ENCODE data around the gene SOX5. TPM values are rescaled to one million over a fixed set of nuclear protein-coding genes. Genes with fewer than 3 reads are reported as not detected.

The SOX5 gene
- total RNA-seq, 1 donor from 2014 or later: 11.1 TPM

DNA sequence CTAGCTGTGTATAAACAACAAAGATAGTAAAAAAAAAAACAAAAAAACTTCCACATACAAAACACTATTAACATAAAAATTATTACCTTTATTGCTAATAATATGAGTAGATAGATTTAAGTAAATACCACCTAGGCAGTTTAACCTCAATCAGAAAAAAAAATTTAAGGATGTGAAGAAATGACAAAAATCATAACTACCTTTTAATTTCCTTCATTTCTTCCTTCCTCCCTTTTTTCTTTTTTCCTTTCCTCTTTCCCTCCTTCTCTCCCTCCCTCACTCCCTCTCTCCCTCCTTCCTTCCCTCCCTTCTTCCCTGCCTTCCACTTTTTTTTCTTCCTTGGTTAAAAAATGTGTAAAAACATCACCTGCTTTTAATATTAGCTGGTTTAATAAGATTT lies 81.7 kb downstream of the SOX5 start:
- Mint-ChIP-seq H3K27ac (ENCODE audit: unreplicated experiment) (no peak overlapping the region), H3K27me3 (ENCODE audit: low read depth) (no peaks in the 10 kb centered on the region), H3K9me3 (ENCODE audit: low read depth) (no peaks in the 10 kb centered on the region), H3K4me3 (ENCODE audit: unreplicated experiment) (no peak overlapping the region), H3K36me3 (ENCODE audit: low read depth) (peaks cover 2% of the 10 kb centered on the region), H3K4me1 (ENCODE audit: low read depth) (no peaks in the 10 kb centered on the region)
- no peak for DNase-seq (ENCODE audit: low spot score)
- TF ChIP-seq, protein P1, sequence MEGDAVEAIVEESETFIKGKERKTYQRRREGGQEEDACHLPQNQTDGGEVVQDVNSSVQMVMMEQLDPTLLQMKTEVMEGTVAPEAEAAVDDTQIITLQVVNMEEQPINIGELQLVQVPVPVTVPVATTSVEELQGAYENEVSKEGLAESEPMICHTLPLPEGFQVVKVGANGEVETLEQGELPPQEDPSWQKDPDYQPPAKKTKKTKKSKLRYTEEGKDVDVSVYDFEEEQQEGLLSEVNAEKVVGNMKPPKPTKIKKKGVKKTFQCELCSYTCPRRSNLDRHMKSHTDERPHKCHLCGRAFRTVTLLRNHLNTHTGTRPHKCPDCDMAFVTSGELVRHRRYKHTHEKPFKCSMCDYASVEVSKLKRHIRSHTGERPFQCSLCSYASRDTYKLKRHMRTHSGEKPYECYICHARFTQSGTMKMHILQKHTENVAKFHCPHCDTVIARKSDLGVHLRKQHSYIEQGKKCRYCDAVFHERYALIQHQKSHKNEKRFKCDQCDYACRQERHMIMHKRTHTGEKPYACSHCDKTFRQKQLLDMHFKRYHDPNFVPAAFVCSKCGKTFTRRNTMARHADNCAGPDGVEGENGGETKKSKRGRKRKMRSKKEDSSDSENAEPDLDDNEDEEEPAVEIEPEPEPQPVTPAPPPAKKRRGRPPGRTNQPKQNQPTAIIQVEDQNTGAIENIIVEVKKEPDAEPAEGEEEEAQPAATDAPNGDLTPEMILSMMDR (IDR thresholded peaks at IDR 0.05): no peak

DNA sequence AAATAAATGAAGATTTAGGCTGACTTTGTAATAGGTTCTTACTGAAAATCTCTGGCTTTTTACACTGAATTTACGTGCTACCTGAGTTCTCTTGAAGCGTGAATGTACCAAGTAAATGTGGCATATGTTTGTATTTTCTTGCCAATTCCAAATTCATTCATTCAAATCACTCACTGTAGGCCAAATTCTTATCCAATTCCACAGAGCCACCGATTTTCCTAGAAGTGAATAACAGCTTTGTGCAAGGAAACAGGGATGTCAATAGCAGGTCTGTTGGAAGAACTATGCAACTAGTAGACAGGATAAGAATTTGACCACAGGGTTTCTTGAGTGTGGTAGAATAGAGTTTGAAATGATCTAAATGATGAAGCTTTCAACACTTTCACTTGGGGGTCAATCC lies 86.8 kb downstream of the SOX5 start:
- Mint-ChIP-seq H3K9me3 (ENCODE audit: low read depth) (peaks cover 10% of the 10 kb centered on the region), H3K4me1 (ENCODE audit: low read depth) (no peaks in the 10 kb centered on the region), H3K27me3 (ENCODE audit: low read depth) (no peaks in the 10 kb centered on the region), H3K27ac (ENCODE audit: unreplicated experiment) (no peak overlapping the region), H3K36me3 (ENCODE audit: low read depth) (peaks cover 5% of the 10 kb centered on the region), H3K4me3 (ENCODE audit: unreplicated experiment) (no peak overlapping the region)
- TF ChIP-seq, protein P1 (IDR thresholded peaks at IDR 0.05): no peak
- no peak for DNase-seq (ENCODE audit: low spot score)

DNA sequence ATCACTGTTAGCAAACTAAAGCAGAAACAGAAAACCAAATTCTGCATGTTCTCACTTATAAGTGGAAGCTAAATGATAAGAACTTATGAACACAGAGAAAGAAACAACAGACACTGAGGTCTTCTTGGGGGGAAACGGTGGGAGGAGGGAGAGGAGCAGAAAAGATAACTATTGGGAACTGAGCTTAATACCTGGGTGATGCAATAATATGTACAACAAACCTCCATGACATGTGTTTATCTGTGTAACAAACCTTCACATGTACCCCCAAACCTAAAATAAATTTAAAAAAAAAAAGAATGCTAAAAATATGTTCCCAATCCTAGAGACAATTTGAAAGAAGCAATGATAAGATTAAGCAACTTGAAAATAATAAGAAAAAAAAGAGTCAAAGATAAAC lies 89.5 kb downstream of the SOX5 start:
- TF ChIP-seq, protein P1 (IDR thresholded peaks at IDR 0.05): no peak
- Mint-ChIP-seq H3K4me1 (ENCODE audit: low read depth) (peaks cover 4% of the 10 kb centered on the region), H3K27me3 (ENCODE audit: low read depth) (no peaks in the 10 kb centered on the region), H3K36me3 (ENCODE audit: low read depth) (peaks cover 3% of the 10 kb centered on the region), H3K9me3 (ENCODE audit: low read depth) (peaks cover 10% of the 10 kb centered on the region), H3K4me3 (ENCODE audit: unreplicated experiment) (no peak overlapping the region), H3K27ac (ENCODE audit: unreplicated experiment) (no peak overlapping the region)
- no peak for DNase-seq (ENCODE audit: low spot score)

DNA sequence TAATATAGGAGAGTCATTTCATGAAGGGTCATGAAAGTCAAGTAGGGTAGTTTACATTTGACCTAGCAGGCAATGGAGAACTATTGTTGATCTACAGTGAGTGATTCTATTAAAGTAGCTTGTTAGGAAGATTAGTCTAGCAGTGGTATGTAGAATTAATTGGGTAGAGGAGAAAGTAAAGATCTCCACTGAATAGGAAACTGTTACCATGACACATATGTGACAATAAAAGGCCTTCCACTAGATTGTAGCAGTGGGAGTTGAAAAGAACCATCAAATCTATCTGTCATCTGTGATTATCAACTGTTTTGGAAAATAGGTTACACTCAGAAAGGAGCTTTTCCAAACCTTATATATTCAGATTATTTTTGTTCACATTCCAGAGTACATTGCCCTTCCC lies 92.3 kb downstream of the SOX5 start:
- H3K36me3 Mint-ChIP-seq (ENCODE audit: low read depth): peaks cover 2% of the 10 kb centered on the region
- peaks cover 4% of the 10 kb centered on the region for H3K4me1 Mint-ChIP-seq (ENCODE audit: low read depth)
- no peaks in the 10 kb centered on the region for H3K27me3 Mint-ChIP-seq (ENCODE audit: low read depth)
- H3K9me3 Mint-ChIP-seq (ENCODE audit: low read depth): peaks cover 10% of the 10 kb centered on the region
- DNase-seq (ENCODE audit: low spot score): no peak
- no peak overlapping the region for H3K27ac Mint-ChIP-seq (ENCODE audit: unreplicated experiment)
- no peak overlapping the region for H3K4me3 Mint-ChIP-seq (ENCODE audit: unreplicated experiment)
- TF ChIP-seq, protein P1 (IDR thresholded peaks at IDR 0.05): no peak

DNA sequence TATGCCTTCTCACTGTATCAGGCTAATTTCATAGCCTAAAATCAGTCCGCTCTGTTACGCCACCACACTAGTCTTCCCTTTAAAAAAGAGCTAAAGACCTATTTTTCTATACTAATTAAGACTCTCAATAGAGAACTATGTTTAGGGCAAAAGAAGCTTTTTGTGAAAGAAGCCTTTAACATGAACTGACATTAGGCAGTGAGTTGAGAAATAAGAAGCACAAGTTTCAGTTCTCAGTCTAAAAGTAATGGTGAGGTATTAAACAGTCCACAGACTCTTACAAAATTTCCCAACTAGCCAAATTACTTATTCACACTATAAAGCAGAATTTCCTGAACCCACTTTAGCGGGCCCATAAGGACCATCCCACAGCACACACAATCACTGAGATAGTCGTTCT lies 93.7 kb downstream of the SOX5 start:
- peaks cover 4% of the 10 kb centered on the region for H3K4me1 Mint-ChIP-seq (ENCODE audit: low read depth)
- no peak for DNase-seq (ENCODE audit: low spot score)
- H3K9me3 Mint-ChIP-seq (ENCODE audit: low read depth): peaks cover 10% of the 10 kb centered on the region
- no peak overlapping the region for H3K4me3 Mint-ChIP-seq (ENCODE audit: unreplicated experiment)
- H3K27ac Mint-ChIP-seq (ENCODE audit: unreplicated experiment): no peak overlapping the region
- H3K27me3 Mint-ChIP-seq (ENCODE audit: low read depth): no peaks in the 10 kb centered on the region
- TF ChIP-seq, protein P1 (IDR thresholded peaks at IDR 0.05): no peak
- H3K36me3 Mint-ChIP-seq (ENCODE audit: low read depth): peaks cover 2% of the 10 kb centered on the region

All from chondrocyte (in vitro differentiated cells).